NOMO-1 treated with dmso at 0.1 percent for 144 hours (cell line): Measurements from ENCODE around the gene MYCL.

Experiments
- DNase-seq: peaks from one replicate; lab custom pipeline; 2025; ENCODE audit not compliant: unreplicated experiment; lab: John Stamatoyannopoulos, UW

MYCL gene

GRCh38 chr1:39857126-39857878, 44.4 kb downstream of the MYCL start:
- DNase-seq: no peak

GRCh38 chr1:39854738-39855137, 47.0 kb downstream of the MYCL start:
- DNase-seq: no peak

GRCh38 chr1:39854314-39854713, 47.4 kb downstream of the MYCL start:
- DNase-seq: no peak

- no peak for DNase-seq
These were observed 48.8 kb downstream of the MYCL start for GRCh38 chr1:39852876-39853275.

- DNase-seq: no peak
These were observed 49.4 kb downstream of the MYCL start for GRCh38 chr1:39852214-39852791.

GRCh38 chr1:39850606-39851216, 51.0 kb downstream of the MYCL start:
- DNase-seq: no peak

- DNase-seq: no peak
These were observed 52.5 kb downstream of the MYCL start for GRCh38 chr1:39849203-39849602.

- DNase-seq: no peak
These were observed 53.8 kb downstream of the MYCL start for GRCh38 chr1:39847940-39848339.

GRCh38 chr1:39846796-39847195, 54.9 kb downstream of the MYCL start:
- no peak for DNase-seq

GRCh38 chr1:39845569-39846566, 55.8 kb downstream of the MYCL start:
- DNase-seq: peak; percentile 86
